HepG2 (cell line): ENCODE data around the gene AGBL3. TPM values are rescaled to one million over a fixed set of nuclear protein-coding genes. Genes with fewer than 3 reads are reported as not detected.

Experiments used
- CENPT ChIP-seq: sonication (generic); formaldehyde crosslinking; IDR thresholded peaks from 2 replicates; pipeline ENCODE4 v1.8.0; 2022; ENCODE audit warnings: low read depth, mild to moderate bottlenecking, moderate library complexity, missing genetic modification reagents
- EEA1 ChIP-seq: sonication (generic); formaldehyde crosslinking; IDR thresholded peaks from 2 replicates; pipeline ENCODE4 v1.5.1; 2020; ENCODE audit warnings: mild to moderate bottlenecking, missing genetic modification reagents, borderline replicate concordance
- EED ChIP-seq: sonication (generic); formaldehyde crosslinking; IDR thresholded peaks from 2 replicates; pipeline ENCODE4 v1.5.0; 2020; ENCODE audit warnings: mild to moderate bottlenecking, missing genetic modification reagents
- ELF3 ChIP-seq: IDR thresholded peaks from 2 replicates; pipeline ENCODE4 v1.6.1; 2016; ENCODE audit warnings: missing genetic modification reagents, missing compliant biosample characterization
- HMG20A ChIP-seq: IDR thresholded peaks from 2 replicates; pipeline ENCODE4 v1.6.1; 2016; ENCODE audit warnings: borderline replicate concordance
- HMG20B ChIP-seq: conservative IDR thresholded peaks from 2 replicates; pipeline ENCODE4 v1.6.1; 2016; ENCODE audit warnings: missing genetic modification reagents, missing compliant biosample characterization
- HOXA5 ChIP-seq: sonication (generic); formaldehyde crosslinking; IDR thresholded peaks from 2 replicates; pipeline ENCODE4 v1.4.0; 2020; ENCODE audit warnings: missing genetic modification reagents
- KLF6 ChIP-seq: IDR thresholded peaks from 2 replicates; pipeline ENCODE4 v1.8.0; 2016; ENCODE audit warnings: missing biosample characterization, missing genetic modification reagents
- MAFG ChIP-seq: sonication (generic); formaldehyde crosslinking; IDR thresholded peaks from 2 replicates; pipeline ENCODE4 v1.5.1; 2020; ENCODE audit warnings: mild to moderate bottlenecking, missing genetic modification reagents
- MBNL3 ChIP-seq: fragments of 250-450 bp; sonication (Bioruptor Pico); conservative IDR thresholded peaks from 2 replicates; pipeline ENCODE4 v1.8.0; 2022; ENCODE audit warnings: mild to moderate bottlenecking, inconsistent platforms
- MEIS1 ChIP-seq: sonication (generic); formaldehyde crosslinking; IDR thresholded peaks from 2 replicates; pipeline ENCODE4 v1.9.0; 2021; ENCODE audit warnings: mild to moderate bottlenecking, missing genetic modification reagents, moderate library complexity, borderline replicate concordance
- ONECUT2 ChIP-seq: sonication (generic); formaldehyde crosslinking; IDR thresholded peaks from 2 replicates; pipeline ENCODE4 v1.4.0; 2020; ENCODE audit warnings: missing genetic modification reagents
- SCMH1 ChIP-seq: sonication (generic); formaldehyde crosslinking; IDR thresholded peaks from 2 replicates; pipeline ENCODE4 v1.9.0; 2021; ENCODE audit warnings: missing genetic modification reagents, mild to moderate bottlenecking, borderline replicate concordance
- U2AF1 ChIP-seq: fragments of 200-400 bp; formaldehyde crosslinking; optimal IDR thresholded peaks from 2 replicates; pipeline ENCODE3; 2017; ENCODE audit warnings: mild to moderate bottlenecking, low read depth, low read length
- ZNF264 ChIP-seq: sonication (generic); formaldehyde crosslinking; IDR thresholded peaks from 2 replicates; pipeline ENCODE4 v1.4.0; 2020; ENCODE audit warnings: missing genetic modification reagents
- ZNF546 ChIP-seq: sonication (generic); formaldehyde crosslinking; conservative IDR thresholded peaks from 2 replicates; pipeline ENCODE4 v1.8.1; 2023; ENCODE audit warnings: mild to moderate bottlenecking, missing genetic modification reagents
- ZSCAN20 ChIP-seq: sonication (generic); formaldehyde crosslinking; IDR thresholded peaks from 2 replicates; pipeline ENCODE4 v1.4.0; 2020; ENCODE audit warnings: missing genetic modification reagents, mild to moderate bottlenecking, borderline replicate concordance
- polyA plus RNA-seq, 8 experiments: library from polyadenylated mRNA; depleted of rRNA in 3 of 8; stranded (reverse) in 7 of 8; unstranded in 1 of 8; fragments of >200 nt; fragmentation: Illumina TruSeq in 4 of 8; extraction: Trizol in 4 of 8; gene quantifications; 2 replicates each; pipeline versions ENCODE4 v1.2.1 to v1.2.3, GENCODE V29; 2011 to 2016; ENCODE audit warnings: low read depth in 4 of 8, missing spikeins in 1 of 8, mixed read lengths in 1 of 8; ENCODE audit not compliant: insufficient read depth in 1 of 8
- total RNA-seq, 5 experiments: library from RNA; depleted of rRNA; stranded (reverse); fragments of >200 nt; fragmentation: Illumina TruSeq; extraction: Trizol; gene quantifications; 2 replicates each; pipeline ENCODE4 v1.2.3, GENCODE V29; 2016; ENCODE audit warnings: low read depth in 1 of 5
- TF ChIP-seq, protein P1 (sequence below): sonication (generic); formaldehyde crosslinking; IDR thresholded peaks from 2 replicates; pipeline ENCODE4 v1.5.1; 2020; ENCODE audit warnings: missing genetic modification reagents, mild to moderate bottlenecking, borderline replicate concordance
- TF ChIP-seq, protein P2 (sequence below): sonication (generic); formaldehyde crosslinking; IDR thresholded peaks from 2 replicates; pipeline ENCODE4 v1.4.0; 2020; ENCODE audit warnings: mild to moderate bottlenecking, missing genetic modification reagents
- TF ChIP-seq, protein P3 (sequence below): sonication (generic); formaldehyde crosslinking; IDR thresholded peaks from 2 replicates; pipeline ENCODE4 v1.4.0; 2020; ENCODE audit warnings: missing genetic modification reagents; ENCODE audit errors: not compliant biosample characterization
- TF ChIP-seq, protein P4 (sequence below): sonication (generic); formaldehyde crosslinking; IDR thresholded peaks from 2 replicates; pipeline ENCODE4 v1.4.0; 2020; ENCODE audit warnings: missing genetic modification reagents
- TF ChIP-seq, protein P5 (sequence below): sonication (generic); formaldehyde crosslinking; conservative IDR thresholded peaks from 2 replicates; pipeline ENCODE4 v1.4.0; 2020; ENCODE audit warnings: missing genetic modification reagents

AGBL3 gene
- total and polyA plus RNA-seq, 2 of the 13 experiments (the other 11 are each of a cell fraction or from before 2014, with no cell fraction given): 2.2 to 7.2 TPM

DNA sequence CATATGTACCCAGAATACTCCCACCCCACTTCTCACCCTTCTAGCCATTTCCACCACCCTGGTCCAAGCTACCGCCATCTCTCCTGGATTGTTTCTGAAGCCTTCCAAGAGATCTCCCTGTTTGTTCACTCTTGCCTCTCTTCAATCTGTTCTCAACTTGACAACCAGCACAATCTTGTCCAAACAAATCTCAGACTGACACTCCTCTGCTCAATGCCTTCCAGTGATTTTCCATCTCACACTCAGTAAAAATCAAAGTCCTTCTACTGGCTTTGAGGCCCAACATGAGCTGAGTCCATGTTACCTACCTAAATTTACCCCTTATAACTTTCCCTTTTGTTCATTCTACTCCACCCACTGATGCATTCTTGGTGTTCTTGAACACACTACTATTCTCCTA lies 128.3 kb downstream of the AGBL3 start (continued):
- TF ChIP-seq, protein P1, sequence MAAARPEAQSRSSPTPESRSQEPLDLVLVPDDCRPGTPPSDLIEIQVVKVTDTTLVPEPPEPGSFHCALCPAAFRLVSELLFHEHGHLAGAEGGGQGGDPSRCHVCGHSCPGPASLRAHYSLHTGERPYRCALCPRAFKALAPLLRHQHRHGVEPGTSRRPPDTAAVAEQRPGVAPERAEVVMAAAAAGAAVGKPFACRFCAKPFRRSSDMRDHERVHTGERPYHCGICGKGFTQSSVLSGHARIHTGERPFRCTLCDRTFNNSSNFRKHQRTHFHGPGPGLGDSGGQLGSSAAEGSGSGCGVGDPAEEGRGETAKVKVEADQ (CRISPR knock-in tag): no peak
- TF ChIP-seq HOXA5: no peak
- TF ChIP-seq, protein P2, sequence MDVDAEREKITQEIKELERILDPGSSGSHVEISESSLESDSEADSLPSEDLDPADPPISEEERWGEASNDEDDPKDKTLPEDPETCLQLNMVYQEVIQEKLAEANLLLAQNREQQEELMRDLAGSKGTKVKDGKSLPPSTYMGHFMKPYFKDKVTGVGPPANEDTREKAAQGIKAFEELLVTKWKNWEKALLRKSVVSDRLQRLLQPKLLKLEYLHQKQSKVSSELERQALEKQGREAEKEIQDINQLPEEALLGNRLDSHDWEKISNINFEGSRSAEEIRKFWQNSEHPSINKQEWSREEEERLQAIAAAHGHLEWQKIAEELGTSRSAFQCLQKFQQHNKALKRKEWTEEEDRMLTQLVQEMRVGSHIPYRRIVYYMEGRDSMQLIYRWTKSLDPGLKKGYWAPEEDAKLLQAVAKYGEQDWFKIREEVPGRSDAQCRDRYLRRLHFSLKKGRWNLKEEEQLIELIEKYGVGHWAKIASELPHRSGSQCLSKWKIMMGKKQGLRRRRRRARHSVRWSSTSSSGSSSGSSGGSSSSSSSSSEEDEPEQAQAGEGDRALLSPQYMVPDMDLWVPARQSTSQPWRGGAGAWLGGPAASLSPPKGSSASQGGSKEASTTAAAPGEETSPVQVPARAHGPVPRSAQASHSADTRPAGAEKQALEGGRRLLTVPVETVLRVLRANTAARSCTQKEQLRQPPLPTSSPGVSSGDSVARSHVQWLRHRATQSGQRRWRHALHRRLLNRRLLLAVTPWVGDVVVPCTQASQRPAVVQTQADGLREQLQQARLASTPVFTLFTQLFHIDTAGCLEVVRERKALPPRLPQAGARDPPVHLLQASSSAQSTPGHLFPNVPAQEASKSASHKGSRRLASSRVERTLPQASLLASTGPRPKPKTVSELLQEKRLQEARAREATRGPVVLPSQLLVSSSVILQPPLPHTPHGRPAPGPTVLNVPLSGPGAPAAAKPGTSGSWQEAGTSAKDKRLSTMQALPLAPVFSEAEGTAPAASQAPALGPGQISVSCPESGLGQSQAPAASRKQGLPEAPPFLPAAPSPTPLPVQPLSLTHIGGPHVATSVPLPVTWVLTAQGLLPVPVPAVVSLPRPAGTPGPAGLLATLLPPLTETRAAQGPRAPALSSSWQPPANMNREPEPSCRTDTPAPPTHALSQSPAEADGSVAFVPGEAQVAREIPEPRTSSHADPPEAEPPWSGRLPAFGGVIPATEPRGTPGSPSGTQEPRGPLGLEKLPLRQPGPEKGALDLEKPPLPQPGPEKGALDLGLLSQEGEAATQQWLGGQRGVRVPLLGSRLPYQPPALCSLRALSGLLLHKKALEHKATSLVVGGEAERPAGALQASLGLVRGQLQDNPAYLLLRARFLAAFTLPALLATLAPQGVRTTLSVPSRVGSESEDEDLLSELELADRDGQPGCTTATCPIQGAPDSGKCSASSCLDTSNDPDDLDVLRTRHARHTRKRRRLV (CRISPR knock-in tag): no peak
- no peak for TF ChIP-seq KLF6 (CRISPR knock-in tag)
- TF ChIP-seq HMG20A (CRISPR knock-in tag): peak; percentile 52; the same call in 1 of the 2 replicates
- TF ChIP-seq, protein P3, sequence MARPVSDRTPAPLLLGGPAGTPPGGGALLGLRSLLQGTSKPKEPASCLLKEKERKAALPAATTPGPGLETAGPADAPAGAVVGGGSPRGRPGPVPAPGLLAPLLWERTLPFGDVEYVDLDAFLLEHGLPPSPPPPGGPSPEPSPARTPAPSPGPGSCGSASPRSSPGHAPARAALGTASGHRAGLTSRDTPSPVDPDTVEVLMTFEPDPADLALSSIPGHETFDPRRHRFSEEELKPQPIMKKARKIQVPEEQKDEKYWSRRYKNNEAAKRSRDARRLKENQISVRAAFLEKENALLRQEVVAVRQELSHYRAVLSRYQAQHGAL (CRISPR knock-in tag): no peak
- TF ChIP-seq MBNL3: no peak
- no peak for TF ChIP-seq CENPT (CRISPR knock-in tag)
- no peak for TF ChIP-seq MAFG (CRISPR knock-in tag)
- TF ChIP-seq ELF3: no peak
- TF ChIP-seq, protein P4, sequence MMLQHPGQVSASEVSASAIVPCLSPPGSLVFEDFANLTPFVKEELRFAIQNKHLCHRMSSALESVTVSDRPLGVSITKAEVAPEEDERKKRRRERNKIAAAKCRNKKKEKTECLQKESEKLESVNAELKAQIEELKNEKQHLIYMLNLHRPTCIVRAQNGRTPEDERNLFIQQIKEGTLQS (CRISPR knock-in tag): no peak
- TF ChIP-seq ZSCAN20: no peak
- TF ChIP-seq EED (CRISPR knock-in tag): no peak
- TF ChIP-seq, protein P5, sequence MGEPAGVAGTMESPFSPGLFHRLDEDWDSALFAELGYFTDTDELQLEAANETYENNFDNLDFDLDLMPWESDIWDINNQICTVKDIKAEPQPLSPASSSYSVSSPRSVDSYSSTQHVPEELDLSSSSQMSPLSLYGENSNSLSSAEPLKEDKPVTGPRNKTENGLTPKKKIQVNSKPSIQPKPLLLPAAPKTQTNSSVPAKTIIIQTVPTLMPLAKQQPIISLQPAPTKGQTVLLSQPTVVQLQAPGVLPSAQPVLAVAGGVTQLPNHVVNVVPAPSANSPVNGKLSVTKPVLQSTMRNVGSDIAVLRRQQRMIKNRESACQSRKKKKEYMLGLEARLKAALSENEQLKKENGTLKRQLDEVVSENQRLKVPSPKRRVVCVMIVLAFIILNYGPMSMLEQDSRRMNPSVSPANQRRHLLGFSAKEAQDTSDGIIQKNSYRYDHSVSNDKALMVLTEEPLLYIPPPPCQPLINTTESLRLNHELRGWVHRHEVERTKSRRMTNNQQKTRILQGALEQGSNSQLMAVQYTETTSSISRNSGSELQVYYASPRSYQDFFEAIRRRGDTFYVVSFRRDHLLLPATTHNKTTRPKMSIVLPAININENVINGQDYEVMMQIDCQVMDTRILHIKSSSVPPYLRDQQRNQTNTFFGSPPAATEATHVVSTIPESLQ: no peak
- TF ChIP-seq ZNF264 (CRISPR knock-in tag): no peak
- no peak for TF ChIP-seq U2AF1
- no peak for TF ChIP-seq EEA1 (CRISPR knock-in tag)
- no peak for TF ChIP-seq MEIS1 (CRISPR knock-in tag)
- TF ChIP-seq ONECUT2 (CRISPR knock-in tag): no peak
- TF ChIP-seq HMG20B: peak; percentile 86
- TF ChIP-seq SCMH1 (CRISPR knock-in tag): no peak
- no peak for TF ChIP-seq ZNF546 (CRISPR knock-in tag)
